Measurements from ENCODE around the gene PTPRE.

The PTPRE gene

GRCh38 chr10:128001363-128001745, 94.5 kb downstream of the PTPRE start:
- no peak for DNase-seq (ENCODE audit: low spot score)

- no peak for DNase-seq (ENCODE audit: low spot score)
Observed at GRCh38 chr10:128001849-128002248, 94.9 kb downstream of the PTPRE start.

DNA sequence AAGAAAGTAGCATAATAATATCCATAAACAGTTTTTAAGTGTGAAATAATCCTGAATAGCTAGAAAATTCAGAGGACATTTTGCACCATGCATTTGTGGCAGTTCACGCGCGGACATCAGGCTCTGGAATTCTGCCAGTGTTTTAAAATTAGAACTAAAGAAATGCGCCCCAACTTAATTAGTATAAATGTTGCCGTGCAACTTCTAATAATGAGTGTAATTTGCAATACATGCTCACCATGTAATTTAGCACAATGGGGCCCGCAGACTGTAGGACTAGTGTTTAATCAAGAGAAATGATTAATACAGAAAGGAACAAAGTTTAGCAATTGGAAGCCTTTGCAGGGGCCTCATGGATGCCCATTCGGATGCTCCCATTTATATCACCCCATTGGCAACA, 96.6 kb downstream of the PTPRE start:
- DNase-seq (ENCODE audit: low spot score), result no peak

- no peak for DNase-seq (ENCODE audit: low spot score)
Observed at GRCh38 chr10:128005858-128006257, 99.0 kb downstream of the PTPRE start.

DNA sequence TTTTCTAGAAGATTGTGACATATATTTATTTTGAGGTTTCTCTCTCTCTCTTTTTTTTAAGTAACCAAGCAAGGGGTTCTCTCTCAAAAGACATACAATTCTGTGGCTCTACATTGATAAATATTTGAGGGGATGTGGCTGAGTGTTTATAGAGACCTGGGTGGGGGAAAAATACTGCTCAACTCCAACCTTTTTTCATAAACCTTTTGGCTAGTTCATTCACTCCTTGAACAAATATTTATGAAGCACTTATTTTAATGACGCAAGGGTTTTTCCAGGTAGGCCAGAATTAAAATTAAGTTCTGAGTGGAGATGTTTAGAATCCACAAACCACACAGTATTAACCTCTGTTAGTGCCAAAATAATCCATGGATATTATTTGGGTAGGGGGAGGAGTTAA, 100.2 kb downstream of the PTPRE start:
- DNase-seq (ENCODE audit: low spot score), result no peak

DNA sequence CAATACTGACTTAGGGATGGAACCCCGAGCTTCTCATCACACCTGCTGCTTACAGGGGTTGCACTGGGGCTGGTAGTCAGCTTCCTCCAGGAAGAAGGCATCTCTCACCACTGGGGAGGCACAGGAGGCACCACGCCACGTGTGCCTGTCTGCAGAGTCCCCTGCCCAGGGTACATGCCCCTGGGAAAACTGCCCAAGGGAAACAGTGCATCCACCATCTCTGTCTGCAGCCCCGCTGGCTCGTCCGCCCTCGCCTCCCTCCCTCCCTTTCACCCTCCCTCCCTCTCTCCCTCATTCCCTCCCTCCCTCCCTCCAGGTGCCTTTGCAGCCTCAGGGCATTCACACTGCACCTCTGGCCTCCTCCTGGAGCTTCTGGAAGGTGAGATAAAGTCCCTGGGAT, 101.1 kb downstream of the PTPRE start:
- DNase-seq (ENCODE audit: low spot score), result no peak

DNA sequence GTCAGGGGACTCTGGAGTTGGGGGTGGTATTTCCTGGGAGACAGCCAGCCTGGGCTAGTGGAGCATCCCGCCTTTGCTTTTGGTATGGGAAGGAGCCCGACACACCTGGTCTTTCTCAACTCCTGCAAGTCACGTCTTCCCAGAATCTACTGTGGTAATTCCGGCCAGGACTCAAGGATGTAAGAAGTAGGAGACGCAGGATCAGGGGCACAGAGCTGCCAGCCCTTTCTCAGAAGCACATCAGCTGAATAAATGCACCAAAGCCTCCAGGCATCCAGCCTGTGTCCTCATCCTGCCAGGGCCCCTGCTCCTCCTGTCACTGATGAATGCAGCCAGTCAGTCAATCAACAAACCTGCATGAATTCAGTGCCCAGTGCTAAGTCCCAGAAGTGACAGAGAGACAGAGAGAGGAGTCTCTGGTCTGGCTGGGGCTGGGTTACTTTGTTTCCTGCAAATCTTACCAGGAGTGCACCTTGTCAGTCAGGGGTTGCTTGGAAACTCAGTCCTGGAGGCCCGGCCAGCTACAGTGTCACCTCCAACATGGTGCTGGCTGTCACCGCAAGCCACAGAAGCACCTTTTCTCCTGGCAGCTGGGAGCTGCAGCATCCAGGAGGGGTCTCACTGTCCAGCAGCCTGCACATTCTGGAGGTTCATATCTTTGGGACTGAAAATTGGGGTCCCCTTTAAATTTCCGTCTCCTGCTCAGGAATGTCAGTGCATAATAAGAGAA, 101.8 kb downstream of the PTPRE start:
- no peak for DNase-seq (ENCODE audit: low spot score)

- no peak for DNase-seq (ENCODE audit: low spot score)
Observed at GRCh38 chr10:128009372-128010126, 102.6 kb downstream of the PTPRE start.

DNA sequence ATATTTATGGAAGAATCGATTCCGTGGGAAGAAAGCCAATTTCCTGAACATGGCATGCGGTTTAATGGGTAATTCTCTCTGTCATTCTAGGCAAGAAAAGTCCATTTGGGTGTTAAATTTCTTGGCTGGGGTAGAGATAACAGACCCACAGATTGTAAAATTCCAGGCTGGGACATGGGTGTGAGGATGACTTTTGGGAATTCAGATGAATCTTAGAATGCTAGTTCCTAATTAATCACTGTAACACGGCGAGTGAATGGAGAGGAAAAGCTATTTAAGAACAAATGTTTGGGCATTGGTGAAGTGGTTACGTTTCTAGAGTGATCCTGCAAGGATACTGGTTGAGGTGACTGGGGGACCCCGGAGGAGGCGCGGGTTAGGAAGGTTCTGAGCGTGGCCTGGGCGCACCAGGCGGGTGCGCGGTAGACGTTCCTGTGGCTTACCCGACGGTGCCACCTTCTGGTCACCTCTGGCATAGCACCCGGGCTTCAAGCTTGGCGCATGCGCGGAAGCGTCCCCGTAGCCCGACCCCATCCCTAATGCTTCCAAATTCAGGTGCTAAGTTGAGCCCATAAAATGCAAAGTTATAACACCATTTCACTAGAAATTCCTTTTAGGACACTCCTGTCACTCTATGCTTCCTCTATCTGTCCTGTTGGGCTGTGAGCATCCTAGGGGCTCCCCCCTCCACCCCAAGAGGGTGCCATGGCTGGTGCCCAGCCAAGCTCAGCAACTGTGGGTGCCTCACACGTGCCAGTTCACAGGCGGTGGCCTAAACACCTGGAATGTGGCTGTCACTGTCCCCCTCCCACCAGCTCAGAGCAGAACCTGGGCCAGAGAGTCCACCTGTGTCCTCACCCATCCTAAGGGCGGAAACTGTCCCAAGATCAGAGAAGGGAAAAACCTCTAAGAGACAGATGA, 104.4 kb downstream of the PTPRE start:
- DNase-seq (ENCODE audit: low spot score), result peak; percentile 76

GRCh38 chr10:128013626-128014025, 106.7 kb downstream of the PTPRE start:
- DNase-seq (ENCODE audit: low spot score), result no peak

DNA sequence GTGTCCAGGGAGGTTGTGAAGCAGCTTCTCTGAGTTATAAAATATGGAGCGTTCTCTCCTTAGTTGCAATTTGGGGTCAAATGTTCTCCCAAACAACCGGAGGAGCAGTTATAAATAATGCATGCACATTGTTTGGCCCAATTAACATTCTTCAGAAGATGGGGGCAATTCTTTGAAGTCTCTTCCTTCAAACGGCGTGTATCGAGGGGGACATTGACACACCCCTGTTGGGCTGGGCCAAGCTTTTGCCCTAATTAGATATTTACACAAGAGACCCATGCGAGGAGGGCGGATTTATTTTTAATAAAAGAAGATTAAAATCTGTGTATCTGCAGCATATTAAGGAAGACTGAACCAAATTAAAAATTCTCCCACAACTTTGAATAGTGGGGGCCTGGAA, 107.3 kb downstream of the PTPRE start:
- DNase-seq (ENCODE audit: low spot score), result no peak

DNA sequence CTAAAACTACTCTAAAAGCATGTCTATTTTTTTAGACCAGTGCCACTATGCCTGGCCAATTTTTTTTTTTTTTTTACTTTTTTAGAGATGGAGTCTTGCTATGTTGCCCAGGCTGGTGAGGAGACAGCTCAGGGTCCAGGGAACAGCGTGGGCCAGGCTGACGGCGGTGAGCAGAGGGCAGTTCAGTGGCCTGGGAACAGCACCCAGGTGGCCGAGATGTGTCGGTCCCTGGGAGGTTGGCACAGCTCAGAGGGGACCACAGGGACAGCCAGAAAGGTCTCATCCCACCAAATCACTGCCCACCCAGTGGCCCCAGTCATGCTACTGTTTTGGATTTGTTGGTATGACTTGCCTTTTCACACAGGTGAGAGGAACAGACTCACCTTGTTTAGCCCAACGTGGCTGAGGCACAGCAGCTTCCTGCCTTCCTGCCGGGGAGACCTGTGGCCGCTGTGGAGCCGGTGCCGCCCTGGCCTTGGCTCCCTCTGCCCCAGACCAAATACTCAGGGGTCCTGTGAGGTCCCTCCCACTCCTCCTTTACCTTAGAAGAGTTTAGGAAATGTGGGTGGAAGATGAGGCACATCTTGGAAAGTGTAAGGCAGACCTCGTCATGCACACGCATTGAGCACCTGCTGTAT, 109.6 kb downstream of the PTPRE start:
- DNase-seq (ENCODE audit: low spot score), result no peak

DNA sequence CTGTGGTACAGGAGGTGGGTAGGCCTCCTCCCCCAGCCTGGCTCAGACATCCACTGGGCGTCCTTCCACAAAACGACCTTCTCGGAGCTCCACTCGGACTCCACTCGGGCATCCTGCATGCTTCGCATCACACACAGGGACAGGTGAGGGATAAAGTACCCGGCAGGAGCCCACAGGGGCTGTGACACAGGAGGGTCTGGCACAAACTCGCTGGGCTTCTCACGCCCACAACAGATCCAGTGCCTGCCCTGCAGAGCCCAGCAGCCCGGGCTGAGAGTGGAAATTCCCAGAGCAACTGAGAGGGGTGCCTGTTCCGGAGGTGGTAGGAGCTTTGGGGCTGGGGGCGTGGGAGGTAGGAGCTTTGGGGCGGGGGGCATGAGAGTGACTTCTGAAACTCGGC, 110.9 kb downstream of the PTPRE start:
- DNase-seq (ENCODE audit: low spot score), result no peak

DNA sequence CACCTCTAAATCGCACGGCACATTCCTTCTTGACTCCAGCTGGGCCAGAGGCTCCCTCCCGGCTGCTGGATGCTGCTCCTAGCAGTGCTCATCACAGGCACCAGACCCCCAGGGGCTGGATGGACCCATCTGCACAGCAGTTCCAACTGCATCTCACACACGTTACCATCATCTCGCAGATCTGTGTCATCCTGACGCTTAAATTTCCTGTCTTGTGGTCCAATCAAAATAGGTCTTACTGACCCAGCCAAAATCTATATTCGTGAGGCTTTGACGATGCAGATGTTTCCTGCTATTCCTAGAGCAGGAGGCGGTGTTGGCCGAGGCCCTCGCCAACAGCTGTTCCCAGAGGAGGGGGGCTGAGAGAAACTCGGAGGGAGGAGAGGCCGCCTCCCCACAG, 111.3 kb downstream of the PTPRE start:
- DNase-seq (ENCODE audit: low spot score), result no peak

GRCh38 chr10:128018691-128019090, 111.8 kb downstream of the PTPRE start:
- DNase-seq (ENCODE audit: low spot score), result no peak

DNA sequence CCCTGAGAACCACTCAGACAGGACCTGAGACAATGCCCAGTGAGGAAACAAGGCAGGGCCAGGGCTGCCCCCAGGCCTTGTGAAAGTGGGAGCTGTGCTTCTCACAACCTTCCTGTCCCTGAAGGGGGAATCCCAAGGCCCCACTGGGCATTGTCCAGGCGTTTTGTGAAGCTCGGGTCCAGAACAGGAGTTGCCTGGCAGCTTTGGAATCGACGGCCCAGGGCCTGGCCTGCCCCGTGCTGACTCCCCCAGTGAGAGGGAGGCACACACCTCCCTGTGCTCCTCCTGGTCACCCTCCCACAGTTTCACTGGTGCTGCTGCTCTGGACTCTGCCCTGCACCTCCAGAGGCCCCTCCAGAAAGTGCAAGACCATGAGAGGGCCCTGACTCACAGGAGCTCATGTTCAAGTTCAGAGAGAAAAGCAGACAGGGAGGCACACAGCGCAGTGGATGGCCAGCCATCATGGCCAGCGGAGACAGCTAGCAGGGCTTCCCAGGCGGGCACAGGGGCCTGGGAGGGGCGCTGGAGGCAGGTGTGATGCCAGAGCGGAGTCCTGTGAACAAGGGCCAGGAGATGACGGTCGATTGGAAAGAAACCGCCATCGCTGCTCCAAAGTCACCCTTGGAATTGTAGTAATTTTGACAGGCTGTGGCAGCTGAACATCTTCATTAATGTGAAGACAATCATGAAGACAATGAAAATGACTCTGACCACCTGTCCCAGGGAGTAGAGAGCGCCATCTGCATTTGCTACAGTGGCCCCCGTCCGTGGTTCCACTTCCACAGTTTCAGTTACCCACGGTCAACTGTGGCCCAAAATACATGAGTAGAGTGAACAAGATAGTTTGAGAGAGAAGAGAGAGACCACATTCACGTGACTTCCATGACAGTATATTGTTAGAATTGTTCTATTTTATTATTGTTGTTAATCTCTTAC, 115.6 kb downstream of the PTPRE start:
- DNase-seq (ENCODE audit: low spot score), result no peak

DNA sequence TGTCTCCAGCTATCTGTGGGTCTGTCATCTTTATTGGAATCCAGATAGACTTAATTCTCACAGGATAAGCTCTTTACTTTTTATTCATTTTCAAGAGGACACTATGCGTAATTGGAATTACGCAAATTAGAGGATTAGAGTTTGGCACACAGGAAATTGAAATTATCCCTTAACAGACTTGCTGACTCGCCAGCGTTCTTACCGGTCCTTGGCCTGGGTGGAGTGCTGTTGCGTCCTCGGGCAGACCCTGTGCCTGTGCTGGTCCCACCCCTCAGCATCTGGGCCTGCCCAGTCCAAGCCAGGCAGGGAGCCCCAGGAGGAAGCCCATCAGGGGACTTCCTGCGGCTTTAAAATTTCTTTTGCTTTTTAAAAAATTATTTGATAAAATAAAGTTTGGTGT, 117.5 kb downstream of the PTPRE start:
- DNase-seq (ENCODE audit: low spot score), result no peak

DNA sequence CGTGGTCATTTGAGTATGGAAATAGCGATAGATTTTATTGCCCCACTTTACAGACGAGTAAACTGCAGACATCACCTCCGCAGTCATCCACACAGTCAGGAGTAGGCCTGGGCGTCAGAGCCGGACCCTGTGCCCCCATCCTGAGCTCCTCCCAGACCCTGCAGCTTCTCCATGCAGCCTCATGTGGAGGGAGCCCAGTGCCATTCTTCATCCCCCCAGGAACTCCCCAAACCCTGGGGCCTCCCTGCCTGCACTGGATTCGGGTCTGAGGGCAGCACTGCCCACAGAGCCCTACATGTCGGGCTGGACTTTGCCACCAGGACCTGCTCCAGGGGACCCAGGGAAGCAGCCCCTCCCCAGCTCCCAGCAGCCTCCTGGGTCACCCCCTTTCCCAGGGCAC, 118.5 kb downstream of the PTPRE start:
- no peak for DNase-seq (ENCODE audit: low spot score)

DNA sequence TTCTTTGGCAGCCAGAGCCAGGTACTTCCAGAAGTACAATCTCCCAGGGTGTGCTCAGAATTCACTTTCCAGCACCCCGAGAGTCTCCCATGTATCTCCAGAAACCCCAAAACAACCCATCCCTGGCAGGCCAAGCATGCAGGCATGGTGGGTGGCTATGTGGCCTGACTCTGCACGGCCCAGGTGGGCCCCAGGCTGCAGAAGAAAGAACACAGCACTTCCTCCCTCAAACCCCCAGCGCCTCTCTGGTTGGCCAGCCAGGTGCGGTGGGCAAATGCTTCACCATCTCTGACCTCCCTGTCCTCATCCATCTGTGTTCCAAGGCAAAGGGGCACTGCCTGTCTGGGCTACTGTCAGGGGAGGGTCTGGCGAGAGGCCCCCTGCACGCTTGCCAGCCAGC, 119.0 kb downstream of the PTPRE start:
- DNase-seq (ENCODE audit: low spot score), result no peak

DNA sequence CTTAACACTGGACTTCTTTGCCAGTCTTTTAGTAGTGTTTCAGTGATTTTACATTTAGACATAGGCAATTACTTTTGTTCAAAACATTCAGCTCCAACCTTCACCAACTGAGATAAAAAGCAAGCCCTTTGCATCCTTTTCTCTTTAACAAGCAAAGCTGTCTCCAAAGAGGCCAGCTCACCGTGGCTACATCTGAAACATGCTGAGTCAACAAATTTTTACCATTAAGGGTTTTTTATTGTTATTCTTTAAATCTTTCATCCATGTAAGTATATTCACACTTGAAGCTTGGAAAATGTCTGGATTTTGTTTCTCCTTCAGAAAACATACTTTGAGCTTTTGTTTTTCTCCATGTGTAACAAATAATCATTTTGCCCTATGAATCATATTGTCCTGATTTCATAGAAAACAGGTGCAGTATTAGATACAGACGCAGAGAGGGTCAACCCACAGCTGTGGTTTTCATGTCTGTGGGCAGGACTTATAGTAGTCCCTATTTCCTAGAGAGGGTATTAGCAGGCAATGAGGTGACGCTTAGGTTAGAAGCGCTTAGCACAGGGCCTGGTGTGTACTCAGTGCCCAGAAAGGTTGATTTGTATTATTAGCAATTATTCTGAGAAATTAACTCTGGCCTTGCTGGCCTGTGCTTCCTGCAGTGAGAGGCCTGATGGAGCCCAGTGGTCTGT, 119.9 kb downstream of the PTPRE start:
- DNase-seq (ENCODE audit: low spot score), result no peak

- DNase-seq (ENCODE audit: low spot score), result no peak
Observed at GRCh38 chr10:128027306-128027705, 120.4 kb downstream of the PTPRE start.

All from LoVo (cell line).